Measurements from ENCODE around the gene MMP20. TPM values are rescaled to one million over a fixed set of nuclear protein-coding genes. Genes with fewer than 3 reads are reported as not detected.

Gene MMP20
- total RNA-seq, 8 experiments from 2014 or later: not detected

GRCh38 chr11:102560555-102561011 is 64.5 kb downstream of the MMP20 start:
- no peak overlapping the region for H3K4me3 ChIP-seq
- H3K27ac ChIP-seq: no peak overlapping the region
- H3K4me1 ChIP-seq (replicated peaks in 1 of 2): no peaks in the 10 kb centered on the region
- 5 to 94% (median 71%) methylated on average over 3 to 6 of the region's 6 CpGs for WGBS, 10 experiments
- in situ Hi-C loops (cut with MboI; ENCODE audit: low pct_unique_long_range_greater_than_20kb in 2 of 9, low sequenced_read_pairs in 9 of 9, unreplicated experiment in 9 of 9): no loop called here
- ATAC-seq (replicated peaks in 6 of 8): peak in 2 of 8 experiments; percentile 74 to 79

GRCh38 chr11:102559839-102560238 is 65.3 kb downstream of the MMP20 start:
- H3K4me3 ChIP-seq: no peak overlapping the region
- no peaks in the 10 kb centered on the region for H3K4me1 ChIP-seq (replicated peaks in 1 of 2)
- no peak for ATAC-seq (replicated peaks in 6 of 8)
- in situ Hi-C loops (cut with MboI; ENCODE audit: low pct_unique_long_range_greater_than_20kb in 2 of 9, low sequenced_read_pairs in 9 of 9, unreplicated experiment in 9 of 9): no loop called here
- H3K27ac ChIP-seq: no peak overlapping the region

- no peak overlapping the region for H3K27ac ChIP-seq
- no peaks in the 10 kb centered on the region for H3K4me1 ChIP-seq (replicated peaks in 1 of 2)
- no peak overlapping the region for H3K4me3 ChIP-seq
- ATAC-seq (replicated peaks in 6 of 8): no peak
- in situ Hi-C loops (cut with MboI; ENCODE audit: low pct_unique_long_range_greater_than_20kb in 2 of 9, low sequenced_read_pairs in 9 of 9, unreplicated experiment in 9 of 9): no loop called here
- WGBS, 10 experiments: 17 to 100% (median 83%) methylated on average over 1 to 3 of the region's 3 CpGs; no CpG with 5 or more reads in 2 of the 10 experiments
Observed at GRCh38 chr11:102555091-102555490, 70.0 kb downstream of the MMP20 start.

GRCh38 chr11:102553835-102554282 is 71.3 kb downstream of the MMP20 start:
- Histone ChIP-seq H3K27ac (no peak overlapping the region), H3K4me1 (replicated peaks in 1 of 2) (no peaks in the 10 kb centered on the region), H3K4me3 (no peak overlapping the region)
- in situ Hi-C loops (cut with MboI; ENCODE audit: low pct_unique_long_range_greater_than_20kb in 2 of 9, low sequenced_read_pairs in 9 of 9, unreplicated experiment in 9 of 9): no loop called here
- 0 to 86% (median 76%) methylated on average over 1 to 5 of the region's 5 CpGs for WGBS, 10 experiments
- peak in 3 of 8 experiments; percentile 75 to 98 (median 97) for ATAC-seq (replicated peaks in 6 of 8)

GRCh38 chr11:102552447-102553194 is 72.5 kb downstream of the MMP20 start:
- ATAC-seq (replicated peaks in 6 of 8): peak in 4 of 8 experiments; percentile 27 to 59 (median 56)
- 50 to 100% (median 61%) methylated on average over 1 to 8 of the region's 8 CpGs; no CpG with 5 or more reads in 1 of the 10 experiments for WGBS, 10 experiments
- H3K4me3 ChIP-seq: no peak overlapping the region
- in situ Hi-C loops (cut with MboI; ENCODE audit: low pct_unique_long_range_greater_than_20kb in 2 of 9, low sequenced_read_pairs in 9 of 9, unreplicated experiment in 9 of 9): no loop called here
- H3K4me1 ChIP-seq (replicated peaks in 1 of 2): no peaks in the 10 kb centered on the region
- H3K27ac ChIP-seq: no peak overlapping the region

- 22 to 100% (median 86%) methylated on average over 1 to 2 of the region's 2 CpGs; no CpG with 5 or more reads in 1 of the 10 experiments for WGBS, 10 experiments
- ATAC-seq (replicated peaks in 6 of 8): no peak
Observed at GRCh38 chr11:102552020-102552419, 73.1 kb downstream of the MMP20 start.

GRCh38 chr11:102551169-102551781 is 73.9 kb downstream of the MMP20 start:
- in situ Hi-C loops (cut with MboI; ENCODE audit: low pct_unique_long_range_greater_than_20kb in 2 of 9, low sequenced_read_pairs in 9 of 9, unreplicated experiment in 9 of 9): no loop called here
- Histone ChIP-seq H3K4me3 (no peak overlapping the region), H3K4me1 (replicated peaks in 1 of 2) (no peaks in the 10 kb centered on the region), H3K27ac (no peak overlapping the region)
- ATAC-seq (replicated peaks in 6 of 8): peak in 2 of 8 experiments; percentile 21 to 57
- WGBS, 10 experiments: 20 to 94% (median 74%) methylated on average over 1 to 6 of the region's 6 CpGs; no CpG with 5 or more reads in 1 of the 10 experiments

More at GRCh38 chr11:102552020-102552419, 73.1 kb downstream of the MMP20 start:
- in situ Hi-C loops (cut with MboI; ENCODE audit: low pct_unique_long_range_greater_than_20kb in 2 of 9, low sequenced_read_pairs in 9 of 9, unreplicated experiment in 9 of 9): no loop called here
- H3K4me1 ChIP-seq (replicated peaks in 1 of 2): no peaks in the 10 kb centered on the region
- H3K4me3 ChIP-seq: no peak overlapping the region
- H3K27ac ChIP-seq: no peak overlapping the region

- no peak for ATAC-seq (replicated peaks in 6 of 8)
- 85 to 95% methylated on average over 3 of the region's 3 CpGs; no CpG with 5 or more reads in 8 of the 10 experiments for WGBS, 10 experiments
- in situ Hi-C loops (cut with MboI; ENCODE audit: low pct_unique_long_range_greater_than_20kb in 2 of 9, low sequenced_read_pairs in 9 of 9, unreplicated experiment in 9 of 9): no loop called here
- Histone ChIP-seq H3K4me1 (replicated peaks in 1 of 2) (no peaks in the 10 kb centered on the region), H3K4me3 (no peak overlapping the region), H3K27ac (no peak overlapping the region)
Observed at GRCh38 chr11:102546923-102547471, 78.1 kb downstream of the MMP20 start.

- 36 to 88% (median 69%) methylated on average over 1 to 4 of the region's 4 CpGs for WGBS, 10 experiments
- in situ Hi-C loops (cut with MboI; ENCODE audit: low pct_unique_long_range_greater_than_20kb in 2 of 9, low sequenced_read_pairs in 9 of 9, unreplicated experiment in 9 of 9): no loop called here
- no peak for ATAC-seq (replicated peaks in 6 of 8)
- Histone ChIP-seq H3K4me1 (replicated peaks in 1 of 2) (no peaks in the 10 kb centered on the region), H3K27ac (no peak overlapping the region), H3K4me3 (no peak overlapping the region)
Observed at GRCh38 chr11:102546427-102546826, 78.7 kb downstream of the MMP20 start.

GRCh38 chr11:102545701-102546100 is 79.4 kb downstream of the MMP20 start:
- in situ Hi-C loops (cut with MboI; ENCODE audit: low pct_unique_long_range_greater_than_20kb in 2 of 9, low sequenced_read_pairs in 9 of 9, unreplicated experiment in 9 of 9): no loop called here
- Histone ChIP-seq H3K4me3 (no peak overlapping the region), H3K27ac (no peak overlapping the region), H3K4me1 (replicated peaks in 1 of 2) (no peaks in the 10 kb centered on the region)
- ATAC-seq (replicated peaks in 6 of 8): no peak
- 57 to 100% (median 100%) methylated on average over 2 to 4 of the region's 4 CpGs; no CpG with 5 or more reads in 1 of the 10 experiments for WGBS, 10 experiments

- 71 to 83% (median 80%) methylated on average over 1 of the region's 1 CpG; no CpG with 5 or more reads in 7 of the 10 experiments for WGBS, 10 experiments
- Histone ChIP-seq H3K27ac (no peak overlapping the region), H3K4me1 (replicated peaks in 1 of 2) (no peaks in the 10 kb centered on the region), H3K4me3 (no peak overlapping the region)
- no peak for ATAC-seq (replicated peaks in 6 of 8)
- in situ Hi-C loops (cut with MboI; ENCODE audit: low pct_unique_long_range_greater_than_20kb in 2 of 9, low sequenced_read_pairs in 9 of 9, unreplicated experiment in 9 of 9): no loop called here
Observed at GRCh38 chr11:102544594-102544993, 80.5 kb downstream of the MMP20 start.

- Histone ChIP-seq H3K27ac (no peak overlapping the region), H3K4me1 (replicated peaks in 1 of 2) (no peaks in the 10 kb centered on the region), H3K4me3 (no peak overlapping the region)
- in situ Hi-C loops (cut with MboI; ENCODE audit: low pct_unique_long_range_greater_than_20kb in 2 of 9, low sequenced_read_pairs in 9 of 9, unreplicated experiment in 9 of 9): no loop called here
- ATAC-seq (replicated peaks in 6 of 8): no peak
- WGBS, 10 experiments: 0 to 84% (median 61%) methylated on average over 1 to 2 of the region's 2 CpGs; no CpG with 5 or more reads in 1 of the 10 experiments
Observed at GRCh38 chr11:102539567-102539966, 85.6 kb downstream of the MMP20 start.

- no peaks in the 10 kb centered on the region for H3K4me1 ChIP-seq (replicated peaks in 1 of 2)
- no peak overlapping the region for H3K27ac ChIP-seq
- in situ Hi-C loops (cut with MboI; ENCODE audit: low pct_unique_long_range_greater_than_20kb in 2 of 9, low sequenced_read_pairs in 9 of 9, unreplicated experiment in 9 of 9): no loop called here
- 64 to 100% (median 96%) methylated on average over 1 to 3 of the region's 4 CpGs; no CpG with 5 or more reads in 7 of the 10 experiments for WGBS, 10 experiments
- H3K4me3 ChIP-seq: no peak overlapping the region
- ATAC-seq (replicated peaks in 6 of 8): no peak
Observed at GRCh38 chr11:102538932-102539331, 86.2 kb downstream of the MMP20 start.

Measured in motor neuron (in vitro differentiated cells).